Esophagus squamous epithelium (tissue), 5 donors: ENCODE measurements around the gene SURF1. TPM values are rescaled to one million over a fixed set of nuclear protein-coding genes. Genes with fewer than 3 reads are reported as not detected.

Experiments
- DNase-seq: peaks from one replicate; lab custom pipeline; 2025; lab: John Stamatoyannopoulos, UW
- H3K27ac ChIP-seq, 4 donors: fragments of 200-600 bp; sonication (generic); one replicate each; pipeline ENCODE4 v1.5.1; 2016 to 2019; ENCODE audit warnings: mild to moderate bottlenecking in 1 of 4
- H3K27me3 ChIP-seq, 4 donors: fragments of 200-600 bp; sonication (generic); 1 replicate in 3 of 4; 2 replicates in 1 of 4; pipeline versions ENCODE4 v1.5.1 to v1.6.0; 2017 to 2021; ENCODE audit warnings: antibody characterized with exemption in 1 of 4
- H3K36me3 ChIP-seq, 3 donors: fragments of 200-600 bp; sonication (generic); one replicate each; pipeline ENCODE4 v1.5.1; 2016 to 2019
- H3K4me1 ChIP-seq, 3 donors: fragments of 200-600 bp; sonication (generic); one replicate each; pipeline ENCODE4 v1.5.1; 2017 to 2019
- H3K4me3 ChIP-seq, 4 donors: fragments of 200-600 bp; sonication (generic); 1 replicate in 3 of 4; 2 replicates in 1 of 4; pipeline ENCODE4 v1.5.1; 2016 to 2019; ENCODE audit warnings: mild to moderate bottlenecking in 2 of 4, moderate library complexity in 1 of 4
- H3K9me3 ChIP-seq, 3 donors: fragments of 200-600 bp; sonication (generic); one replicate each; pipeline ENCODE4 v1.5.1; 2016 to 2019
- CTCF ChIP-seq, 6 experiments: fragments of 450-650 bp in 4 of 6; fragments of 200-600 bp in 2 of 6; sonication (generic) in 2 of 6; IDR thresholded peaks; one replicate each; pipeline ENCODE4 v1.5.1; 2016 to 2019; ENCODE audit warnings: antibody characterized with exemption in 6 of 6, mild to moderate bottlenecking in 4 of 6, moderate library complexity in 4 of 6
- POLR2A ChIP-seq, 4 donors: fragments of 450-650 bp; IDR thresholded peaks; one replicate each; pipeline ENCODE4 v1.6.1; 2017; ENCODE audit warnings: antibody characterized with exemption in 4 of 4, mild to moderate bottlenecking in 4 of 4, moderate library complexity in 3 of 4
- WGBS, 2 donors: methylation state at CpG; one replicate each; pipeline ENCODE4 v1.1.5; 2018; 5-methylcytosine and 5-hydroxymethylcytosine counted together
- intact Hi-C: fragments of 100-400 bp; cut with DNase I; formaldehyde crosslinking; loops from one replicate; pipeline ENCODE4 v1.15.0; 2022
- total RNA-seq, 4 donors: library from RNA; depleted of rRNA; stranded (reverse); fragments of >200 nt; gene quantifications; one replicate each; pipeline ENCODE4 v1.1.0, GENCODE V29; 2016
- donor health status: DM: yes; HTN: yes; CAD: no.

The SURF1 gene
- total RNA-seq, 4 donors from 2014 or later = 18.2 to 44.7 (median 32.0) TPM

GRCh38 chr9:133341369-133342068 is 14.8 kb downstream of the SURF1 start:
- TF ChIP-seq CTCF (IDR thresholded peaks at IDR 0.05) (no peak), POLR2A (IDR thresholded peaks at IDR 0.05) (peak in 1 of 4 donors; percentile 23)
- H3K27ac ChIP-seq = peak overlapping the region; percentile 2 to 54 (median 20)
- H3K4me1 ChIP-seq = peaks cover 11 to 65% (median 16%) of the 10 kb centered on the region in 3 donors
- intact Hi-C loops = no loop called here
- H3K36me3 ChIP-seq = peaks cover 23 to 69% (median 26%) of the 10 kb centered on the region in 3 donors
- 74 to 82% methylated on average over 3 to 11 of the region's 15 CpGs for WGBS, 2 donors
- H3K4me3 ChIP-seq = no peak overlapping the region
- no peak for DNase-seq
- no peaks in the 10 kb centered on the region for H3K9me3 ChIP-seq
- no peaks in the 10 kb centered on the region for H3K27me3 ChIP-seq

- Histone ChIP-seq H3K4me1 (peaks cover 8 to 63% (median 14%) of the 10 kb centered on the region in 3 donors), H3K36me3 (peaks cover 23 to 65% (median 26%) of the 10 kb centered on the region in 3 donors), H3K27me3 (no peaks in the 10 kb centered on the region), H3K27ac (peak overlapping the region; percentile 2 to 54 (median 20)), H3K9me3 (no peaks in the 10 kb centered on the region), H3K4me3 (no peak overlapping the region)
- WGBS, 2 donors = 73 to 76% methylated on average over 5 to 13 of the region's 13 CpGs
- TF ChIP-seq POLR2A (IDR thresholded peaks at IDR 0.05) (no peak), CTCF (IDR thresholded peaks at IDR 0.05) (no peak)
- intact Hi-C loops = no loop called here
- no peak for DNase-seq
Observed at GRCh38 chr9:133340916-133341315, 15.4 kb downstream of the SURF1 start.

DNA sequence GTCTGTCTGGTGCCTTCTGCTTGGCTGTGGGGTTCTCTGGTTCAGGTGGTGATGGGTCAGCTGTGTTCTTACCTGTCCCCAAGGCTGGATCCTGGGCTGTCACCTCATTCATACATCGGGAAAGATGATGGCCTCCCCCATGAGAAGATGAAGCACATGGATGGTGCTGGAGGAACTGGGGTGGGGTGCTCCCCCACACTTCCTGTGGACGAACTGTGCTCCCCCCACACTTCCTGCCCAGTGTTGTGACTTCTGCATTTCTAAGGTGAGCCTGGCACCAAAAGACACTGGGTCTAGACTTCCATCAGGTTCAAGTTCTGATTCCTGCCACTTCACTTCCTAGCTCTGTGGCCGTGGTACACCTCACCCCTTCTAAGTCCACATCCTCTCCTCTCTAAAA is 16.0 kb downstream of the SURF1 start:
- intact Hi-C loops = no loop called here
- H3K36me3 ChIP-seq = peaks cover 23 to 59% (median 24%) of the 10 kb centered on the region in 3 donors
- H3K9me3 ChIP-seq = no peaks in the 10 kb centered on the region
- 78% methylated on average over 3 of the region's 3 CpGs; no CpG with 5 or more reads in 1 of the 2 donors for WGBS, 2 donors
- no peak overlapping the region for H3K4me3 ChIP-seq
- H3K4me1 ChIP-seq = peaks cover 9 to 60% (median 14%) of the 10 kb centered on the region in 3 donors
- no peak for DNase-seq
- H3K27me3 ChIP-seq = no peaks in the 10 kb centered on the region
- TF ChIP-seq CTCF (IDR thresholded peaks at IDR 0.05) (no peak), POLR2A (IDR thresholded peaks at IDR 0.05) (no peak)
- H3K27ac ChIP-seq = peak overlapping the region in 3 of 4 donors; percentile 9 to 54 (median 47)

DNA sequence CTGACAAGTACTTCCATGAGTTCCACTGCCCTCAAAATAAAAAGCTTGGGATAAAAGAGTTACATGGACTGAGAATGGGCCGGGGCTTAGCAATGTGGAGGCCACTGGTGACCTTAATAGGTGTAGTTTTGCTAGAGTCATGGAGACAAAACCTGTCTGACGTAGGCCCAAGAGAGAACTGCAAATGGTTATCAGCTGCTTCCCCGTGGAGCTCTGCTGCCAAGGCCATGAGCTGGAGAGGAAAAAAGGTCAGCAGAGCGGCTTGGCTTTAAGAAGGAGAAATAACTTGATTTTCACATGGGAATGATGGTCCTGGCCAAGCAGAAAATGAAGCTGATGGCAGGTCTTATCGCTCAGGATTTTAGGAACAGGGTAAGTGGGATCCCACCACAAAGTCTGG is 16.6 kb downstream of the SURF1 start:
- 75 to 79% methylated on average over 5 of the region's 5 CpGs for WGBS, 2 donors
- H3K9me3 ChIP-seq = no peaks in the 10 kb centered on the region
- peaks cover 18 to 52% (median 22%) of the 10 kb centered on the region in 3 donors for H3K36me3 ChIP-seq
- peak overlapping the region; percentile 9 to 60 (median 41) for H3K27ac ChIP-seq
- H3K4me3 ChIP-seq = no peak overlapping the region
- TF ChIP-seq CTCF (IDR thresholded peaks at IDR 0.05) (no peak), POLR2A (IDR thresholded peaks at IDR 0.05) (no peak)
- DNase-seq = no peak
- peaks cover 15 to 65% (median 20%) of the 10 kb centered on the region in 3 donors for H3K4me1 ChIP-seq
- intact Hi-C loops = no loop called here
- no peaks in the 10 kb centered on the region for H3K27me3 ChIP-seq
